Gastrocnemius medialis (tissue), 4 donors: ENCODE results near the gene RSPRY1.

Experiments used
- POLR2A ChIP-seq, 2 donors: fragments of 450-650 bp; IDR thresholded peaks; one replicate each; pipeline ENCODE4 v1.6.1; 2017; ENCODE audit warnings: antibody characterized with exemption in 2 of 2, mild to moderate bottlenecking in 2 of 2, moderate library complexity in 2 of 2
- TF ChIP-seq, protein P1 (sequence below), 5 experiments: fragments of 450-650 bp in 3 of 5; fragments of 200-600 bp in 2 of 5; sonication (generic) in 2 of 5; IDR thresholded peaks in 4 of 5; conservative IDR thresholded peaks in 1 of 5; 1 replicate in 4 of 5; 2 replicates in 1 of 5; pipeline ENCODE4 v1.5.1; 2016 to 2019; ENCODE audit warnings: antibody characterized with exemption in 5 of 5, mild to moderate bottlenecking in 3 of 5, moderate library complexity in 3 of 5

DNA sequence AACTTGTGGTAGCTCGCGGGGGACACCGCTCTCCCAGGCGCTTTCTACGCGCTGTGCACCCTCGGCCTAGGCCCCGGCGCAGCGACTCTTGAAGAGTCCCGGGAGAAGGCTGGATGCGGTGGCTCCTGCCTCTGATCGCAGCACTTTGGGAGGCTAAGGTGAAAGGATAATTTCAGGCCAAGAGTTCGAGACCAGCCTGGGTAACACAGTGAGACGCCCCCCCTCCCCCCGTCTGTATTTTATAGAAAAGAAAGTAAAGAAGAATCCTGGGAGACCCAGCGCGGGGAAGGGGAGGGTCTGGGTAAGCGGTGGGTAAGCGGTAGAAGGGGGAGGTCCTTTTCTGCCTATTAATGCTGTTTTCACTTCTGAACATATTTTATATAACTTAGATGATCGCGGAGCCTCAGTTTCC lies 98.8 kb downstream of the RSPRY1 start:
- TF ChIP-seq, protein P1, sequence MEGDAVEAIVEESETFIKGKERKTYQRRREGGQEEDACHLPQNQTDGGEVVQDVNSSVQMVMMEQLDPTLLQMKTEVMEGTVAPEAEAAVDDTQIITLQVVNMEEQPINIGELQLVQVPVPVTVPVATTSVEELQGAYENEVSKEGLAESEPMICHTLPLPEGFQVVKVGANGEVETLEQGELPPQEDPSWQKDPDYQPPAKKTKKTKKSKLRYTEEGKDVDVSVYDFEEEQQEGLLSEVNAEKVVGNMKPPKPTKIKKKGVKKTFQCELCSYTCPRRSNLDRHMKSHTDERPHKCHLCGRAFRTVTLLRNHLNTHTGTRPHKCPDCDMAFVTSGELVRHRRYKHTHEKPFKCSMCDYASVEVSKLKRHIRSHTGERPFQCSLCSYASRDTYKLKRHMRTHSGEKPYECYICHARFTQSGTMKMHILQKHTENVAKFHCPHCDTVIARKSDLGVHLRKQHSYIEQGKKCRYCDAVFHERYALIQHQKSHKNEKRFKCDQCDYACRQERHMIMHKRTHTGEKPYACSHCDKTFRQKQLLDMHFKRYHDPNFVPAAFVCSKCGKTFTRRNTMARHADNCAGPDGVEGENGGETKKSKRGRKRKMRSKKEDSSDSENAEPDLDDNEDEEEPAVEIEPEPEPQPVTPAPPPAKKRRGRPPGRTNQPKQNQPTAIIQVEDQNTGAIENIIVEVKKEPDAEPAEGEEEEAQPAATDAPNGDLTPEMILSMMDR (IDR thresholded peaks at IDR 0.05 in 4 of 5, conservative IDR thresholded peaks at IDR 0.05 in 1 of 5) = no peak
- TF ChIP-seq POLR2A (IDR thresholded peaks at IDR 0.05) = no peak
